GM12875 (cell line): ENCODE results near the gene P3R3URF.

ENCODE experiments used
- H3K4me3 ChIP-seq: one replicate; pipeline ENCODE4 v1.5.1; 2011; ENCODE audit warnings: low read depth, low read length, control low read depth
- TF ChIP-seq, protein P1 (sequence below): IDR thresholded peaks from 2 replicates; pipeline ENCODE4 v1.5.1; 2011; ENCODE audit warnings: low read depth, mild to moderate bottlenecking, control low read depth, inconsistent platforms, low read length, moderate library complexity, borderline replicate concordance; ENCODE audit not compliant: insufficient read depth

The P3R3URF gene

GRCh38 chr1:46218443-46218842 lies 42.2 kb upstream of the P3R3URF start:
- TF ChIP-seq, protein P1, sequence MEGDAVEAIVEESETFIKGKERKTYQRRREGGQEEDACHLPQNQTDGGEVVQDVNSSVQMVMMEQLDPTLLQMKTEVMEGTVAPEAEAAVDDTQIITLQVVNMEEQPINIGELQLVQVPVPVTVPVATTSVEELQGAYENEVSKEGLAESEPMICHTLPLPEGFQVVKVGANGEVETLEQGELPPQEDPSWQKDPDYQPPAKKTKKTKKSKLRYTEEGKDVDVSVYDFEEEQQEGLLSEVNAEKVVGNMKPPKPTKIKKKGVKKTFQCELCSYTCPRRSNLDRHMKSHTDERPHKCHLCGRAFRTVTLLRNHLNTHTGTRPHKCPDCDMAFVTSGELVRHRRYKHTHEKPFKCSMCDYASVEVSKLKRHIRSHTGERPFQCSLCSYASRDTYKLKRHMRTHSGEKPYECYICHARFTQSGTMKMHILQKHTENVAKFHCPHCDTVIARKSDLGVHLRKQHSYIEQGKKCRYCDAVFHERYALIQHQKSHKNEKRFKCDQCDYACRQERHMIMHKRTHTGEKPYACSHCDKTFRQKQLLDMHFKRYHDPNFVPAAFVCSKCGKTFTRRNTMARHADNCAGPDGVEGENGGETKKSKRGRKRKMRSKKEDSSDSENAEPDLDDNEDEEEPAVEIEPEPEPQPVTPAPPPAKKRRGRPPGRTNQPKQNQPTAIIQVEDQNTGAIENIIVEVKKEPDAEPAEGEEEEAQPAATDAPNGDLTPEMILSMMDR, result no peak
- no peak overlapping the region for H3K4me3 ChIP-seq

DNA sequence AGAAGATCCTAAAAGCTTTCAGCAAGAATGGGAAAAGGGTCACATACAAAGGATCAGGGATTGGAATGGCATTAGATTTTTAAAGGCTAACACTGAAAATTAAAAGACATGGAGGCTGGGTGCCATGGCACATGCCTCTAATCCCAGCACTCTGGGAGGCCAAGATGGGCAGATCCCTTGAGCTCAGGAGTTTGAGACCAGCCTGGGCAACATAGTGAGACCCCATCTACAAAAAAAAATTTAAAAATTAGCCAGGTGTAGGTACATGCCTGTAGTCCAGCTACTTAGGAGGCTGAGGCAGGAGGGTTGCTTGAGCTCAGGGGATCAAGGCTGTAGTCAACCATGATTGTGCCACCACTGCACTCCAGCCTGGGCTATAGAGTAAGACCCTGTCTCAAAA lies 39.2 kb upstream of the P3R3URF start:
- TF ChIP-seq, protein P1, result no peak

DNA sequence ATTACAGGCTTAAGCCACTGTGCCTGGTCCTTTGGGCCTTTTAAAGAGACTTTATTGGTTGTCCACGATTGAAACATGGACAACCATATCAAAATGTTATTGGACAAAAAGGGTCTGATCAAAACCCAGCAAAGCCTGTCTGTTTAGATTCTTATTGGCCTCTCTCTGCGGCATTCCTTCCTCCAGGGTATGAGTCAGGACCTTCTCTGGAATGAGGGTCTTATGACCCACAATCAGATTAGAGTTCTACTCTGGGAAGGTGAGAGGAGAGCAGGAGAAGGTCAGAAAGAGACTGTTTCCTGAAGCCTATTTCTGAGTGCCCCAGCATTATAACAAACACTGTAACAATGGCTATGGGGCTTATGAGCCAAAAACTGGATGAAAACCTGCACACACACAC lies 34.8 kb upstream of the P3R3URF start:
- H3K4me3 ChIP-seq, result no peak overlapping the region
- TF ChIP-seq, protein P1, result no peak

More for the DNA sequence above, 39.2 kb upstream of the P3R3URF start:
- no peak overlapping the region for H3K4me3 ChIP-seq

DNA sequence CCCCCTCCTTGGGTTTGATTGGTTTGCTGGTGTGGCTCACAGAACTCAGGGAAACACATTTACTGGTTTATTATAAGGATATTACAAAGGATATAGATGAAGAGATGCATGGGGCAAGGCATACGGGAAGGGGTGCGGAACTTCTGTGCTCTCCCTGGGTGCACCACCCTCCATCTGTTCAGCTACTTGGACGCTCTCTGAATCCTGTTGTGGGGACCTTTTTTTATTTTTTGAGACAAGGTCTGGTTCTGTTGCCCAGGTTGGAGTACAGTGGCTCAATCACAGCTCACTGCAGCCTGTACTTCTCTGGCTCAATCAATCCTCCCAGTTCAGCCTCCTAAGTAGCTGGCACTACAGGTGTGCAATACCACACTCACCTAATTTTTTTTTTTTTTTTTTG lies 34.3 kb upstream of the P3R3URF start:
- TF ChIP-seq, protein P1, result no peak

GRCh38 chr1:46206399-46206798 lies 30.1 kb upstream of the P3R3URF start:
- TF ChIP-seq, protein P1, result no peak

More for the DNA sequence above, 34.3 kb upstream of the P3R3URF start:
- H3K4me3 ChIP-seq, result no peak overlapping the region

GRCh38 chr1:46205791-46206190 lies 29.5 kb upstream of the P3R3URF start:
- TF ChIP-seq, protein P1, result no peak
- no peak overlapping the region for H3K4me3 ChIP-seq

More at GRCh38 chr1:46206399-46206798, 30.1 kb upstream of the P3R3URF start:
- no peak overlapping the region for H3K4me3 ChIP-seq

DNA sequence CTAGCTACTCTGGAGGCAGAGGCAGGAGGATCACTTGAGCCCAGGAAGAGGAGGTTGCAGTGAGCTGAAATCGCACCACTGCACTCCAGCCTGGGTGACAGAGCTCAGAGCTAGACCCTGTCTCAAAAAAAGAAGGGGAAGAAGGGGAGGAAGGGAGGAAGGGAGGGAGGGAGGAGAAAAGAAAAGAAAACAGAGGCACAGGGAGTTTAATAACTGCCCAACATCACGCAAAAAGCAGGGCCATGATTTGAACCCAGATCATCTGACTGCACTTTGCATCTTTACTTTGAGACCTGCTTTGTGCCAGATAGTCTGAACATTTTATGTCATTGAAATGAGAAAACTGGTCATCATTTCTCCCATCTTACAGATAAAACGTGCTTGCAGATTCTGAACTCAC lies 28.9 kb upstream of the P3R3URF start:
- TF ChIP-seq, protein P1, result no peak

More for the DNA sequence above, 28.9 kb upstream of the P3R3URF start:
- H3K4me3 ChIP-seq, result no peak overlapping the region
